Large intestine (tissue), 3 donors: Measurements from ENCODE around the gene MAGEF1. TPM values are rescaled to one million over a fixed set of nuclear protein-coding genes. Genes with fewer than 3 reads are reported as not detected.
A peak's percentile ranks its signal among the peaks of the same experiment; 100 is the strongest.

Experiments used
- DNase-seq, 2 donors: peaks; one replicate each; pipeline versions ENCODE4 v3.0.0 to v3.0.0-alpha.2; 2013
- H3K27ac ChIP-seq: one replicate; pipeline ENCODE4 v1.5.1; 2013; ENCODE audit warnings: low read length
- H3K27me3 ChIP-seq: 2 replicates; pipeline ENCODE4 v1.6.1; 2013; ENCODE audit warnings: low read length; ENCODE audit not compliant: control insufficient read depth, insufficient read depth
- H3K36me3 ChIP-seq: 2 replicates; pipeline ENCODE4 v1.6.1; 2013; ENCODE audit warnings: low read length; ENCODE audit not compliant: control insufficient read depth, insufficient read depth
- H3K4me1 ChIP-seq: one replicate; pipeline ENCODE4 v1.6.1; 2013; ENCODE audit warnings: low read length; ENCODE audit not compliant: control insufficient read depth, insufficient read depth
- H3K4me3 ChIP-seq: one replicate; pipeline ENCODE4 v1.5.1; 2013; ENCODE audit warnings: low read length
- H3K9me3 ChIP-seq: one replicate; pipeline ENCODE4 v1.6.1; 2013; ENCODE audit warnings: mild to moderate bottlenecking, low read depth, low read length, moderate library complexity; ENCODE audit not compliant: control insufficient read depth
- WGBS: methylation state at CpG from one replicate; pipeline ENCODE4 v1.1.5; 2013; ENCODE audit warnings: low lambda C conversion rate; ENCODE audit not compliant: insufficient coverage; 5-methylcytosine and 5-hydroxymethylcytosine counted together
- polyA plus RNA-seq: library from polyadenylated mRNA; unstranded; fragments of 120-200 nt; gene quantifications from one replicate; pipeline ENCODE4 v1.2.1, GENCODE V29; 2013

The MAGEF1 gene
- polyA plus RNA-seq, 1 donor: 43.0 TPM

DNA sequence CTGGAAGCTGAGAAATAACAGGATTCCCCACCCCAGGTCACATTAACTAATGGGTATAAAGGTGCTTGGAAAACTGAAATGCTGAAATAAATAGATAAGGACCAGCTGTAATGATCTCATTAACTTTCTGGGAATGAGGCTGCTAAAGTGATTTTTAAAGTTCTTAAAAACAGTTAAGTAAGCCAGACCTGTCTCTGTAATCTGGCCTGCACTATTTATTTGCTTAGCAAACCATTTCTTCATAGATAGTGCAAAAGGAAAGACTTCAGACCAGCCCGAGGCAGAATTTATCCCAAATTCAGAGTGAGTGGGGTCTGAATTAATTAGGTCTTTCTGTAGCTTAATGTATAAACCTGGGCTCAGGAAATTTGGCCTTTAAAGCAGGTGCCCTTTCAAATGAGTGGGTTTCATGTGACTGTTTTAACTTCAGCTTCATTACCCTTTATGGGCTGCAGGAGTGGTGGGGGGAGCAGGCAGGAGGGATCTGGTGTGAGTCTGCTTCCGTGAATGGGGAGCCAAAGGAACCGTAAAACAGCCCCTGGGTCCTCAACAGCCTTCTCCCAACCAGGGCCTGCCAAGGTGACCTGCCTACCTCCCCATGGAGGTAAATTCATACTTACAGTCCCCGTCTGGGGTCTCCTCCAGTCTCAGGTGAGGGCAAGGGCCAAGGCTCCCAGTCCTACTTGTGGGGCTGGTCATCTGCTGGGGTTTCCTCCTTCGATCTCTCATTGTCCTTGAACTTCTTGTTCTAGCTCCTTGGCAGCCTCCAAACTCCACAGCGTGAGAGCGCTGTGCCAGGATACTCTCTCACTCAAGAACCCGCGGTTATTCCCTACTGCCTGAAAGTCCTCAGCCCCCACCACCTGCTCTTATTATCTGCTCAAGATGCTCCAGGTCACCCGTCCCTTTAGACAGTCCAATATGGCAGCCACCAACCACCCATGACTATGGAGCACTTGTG is 31.2 kb downstream of the MAGEF1 start:
- H3K27ac ChIP-seq: no peak overlapping the region
- no CpG with 5 or more reads among the region's 10 CpGs for WGBS
- no peaks in the 10 kb centered on the region for H3K9me3 ChIP-seq
- no peaks in the 10 kb centered on the region for H3K27me3 ChIP-seq
- peaks cover 22% of the 10 kb centered on the region for H3K4me1 ChIP-seq
- no peak for DNase-seq
- no peak overlapping the region for H3K4me3 ChIP-seq
- H3K36me3 ChIP-seq: no peaks in the 10 kb centered on the region

DNA sequence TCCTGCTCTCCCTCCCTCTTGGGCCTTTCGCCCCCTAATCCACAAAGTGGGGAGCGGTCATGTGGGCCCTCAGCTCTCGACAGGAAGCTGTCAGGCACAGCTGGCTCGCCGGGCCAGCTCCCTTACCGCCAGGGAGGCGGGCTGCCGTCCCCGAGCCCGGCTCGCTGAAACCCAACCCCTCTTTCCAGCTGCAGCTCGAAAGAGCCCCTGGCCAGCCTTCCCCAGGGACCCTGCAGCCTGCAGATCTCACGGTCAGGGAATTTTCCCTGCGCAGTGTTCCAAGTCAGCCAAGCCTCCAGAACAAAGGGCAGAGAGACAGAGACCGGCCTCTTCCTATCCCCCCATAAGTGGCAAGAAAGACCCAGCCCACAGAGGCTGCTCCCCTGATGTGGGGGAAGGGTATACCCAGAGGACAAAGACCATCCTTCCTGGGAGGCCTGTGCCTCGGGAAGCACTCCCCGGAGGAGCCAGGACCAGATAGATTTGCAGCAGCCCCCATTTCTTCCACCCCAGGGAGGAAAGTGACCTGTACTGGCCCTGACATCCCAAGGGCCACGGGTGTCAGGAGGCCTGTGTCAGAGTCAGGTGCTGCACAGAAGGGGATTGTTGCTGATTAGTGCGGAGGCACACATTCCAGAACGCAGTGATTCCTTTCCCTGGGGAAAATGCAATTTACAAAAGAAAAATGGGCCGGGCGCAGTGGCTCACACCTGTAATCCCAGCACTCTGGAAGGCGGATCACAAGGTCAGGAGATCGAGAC is 32.6 kb downstream of the MAGEF1 start:
- Histone ChIP-seq H3K4me1 (peaks cover 12% of the 10 kb centered on the region), H3K9me3 (no peaks in the 10 kb centered on the region), H3K27ac (no peak overlapping the region), H3K27me3 (no peaks in the 10 kb centered on the region), H3K36me3 (no peaks in the 10 kb centered on the region), H3K4me3 (no peak overlapping the region)
- WGBS: no CpG with 5 or more reads among the region's 24 CpGs
- peak; percentile 42 to 48 for DNase-seq

DNA sequence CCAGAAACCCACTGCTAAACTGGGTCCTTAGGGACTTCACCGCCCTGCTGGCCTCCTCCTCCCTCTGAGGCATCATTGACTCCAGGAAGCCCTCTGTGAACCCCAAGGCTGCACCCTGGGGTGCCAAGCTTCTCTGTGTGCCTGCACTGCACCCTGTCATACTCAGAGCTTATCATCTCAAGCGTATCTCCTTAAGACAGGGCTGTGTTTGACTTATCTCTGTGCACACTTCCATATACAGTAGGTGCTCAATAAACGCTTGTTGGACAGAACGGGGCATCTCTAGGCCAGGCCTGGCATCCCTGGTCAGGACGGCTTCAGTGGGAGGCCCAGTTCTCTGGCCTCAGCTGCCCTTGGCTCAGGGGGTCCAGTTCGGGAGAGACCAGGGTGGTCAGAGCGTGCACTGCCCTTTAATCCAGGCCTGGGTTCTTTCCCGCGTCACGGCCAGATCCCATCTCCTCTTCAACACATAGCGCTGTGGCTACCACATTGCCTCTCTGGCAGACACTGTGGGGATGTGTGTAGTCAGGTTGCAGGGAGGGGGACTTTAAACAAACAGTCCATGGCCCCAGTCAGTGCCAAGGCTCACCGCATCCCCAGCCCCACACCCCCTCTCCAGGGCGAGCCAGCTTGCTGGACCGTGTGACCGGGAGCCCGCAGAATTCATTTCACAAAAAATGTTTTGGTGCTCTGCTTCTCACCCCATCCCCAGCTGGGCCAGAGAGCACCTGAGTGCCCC is 33.4 kb downstream of the MAGEF1 start:
- H3K27ac ChIP-seq: no peak overlapping the region
- no peaks in the 10 kb centered on the region for H3K9me3 ChIP-seq
- no peaks in the 10 kb centered on the region for H3K36me3 ChIP-seq
- peaks cover 17% of the 10 kb centered on the region for H3K4me1 ChIP-seq
- no CpG with 5 or more reads among the region's 16 CpGs for WGBS
- no peaks in the 10 kb centered on the region for H3K27me3 ChIP-seq
- DNase-seq: no peak
- H3K4me3 ChIP-seq: no peak overlapping the region

DNA sequence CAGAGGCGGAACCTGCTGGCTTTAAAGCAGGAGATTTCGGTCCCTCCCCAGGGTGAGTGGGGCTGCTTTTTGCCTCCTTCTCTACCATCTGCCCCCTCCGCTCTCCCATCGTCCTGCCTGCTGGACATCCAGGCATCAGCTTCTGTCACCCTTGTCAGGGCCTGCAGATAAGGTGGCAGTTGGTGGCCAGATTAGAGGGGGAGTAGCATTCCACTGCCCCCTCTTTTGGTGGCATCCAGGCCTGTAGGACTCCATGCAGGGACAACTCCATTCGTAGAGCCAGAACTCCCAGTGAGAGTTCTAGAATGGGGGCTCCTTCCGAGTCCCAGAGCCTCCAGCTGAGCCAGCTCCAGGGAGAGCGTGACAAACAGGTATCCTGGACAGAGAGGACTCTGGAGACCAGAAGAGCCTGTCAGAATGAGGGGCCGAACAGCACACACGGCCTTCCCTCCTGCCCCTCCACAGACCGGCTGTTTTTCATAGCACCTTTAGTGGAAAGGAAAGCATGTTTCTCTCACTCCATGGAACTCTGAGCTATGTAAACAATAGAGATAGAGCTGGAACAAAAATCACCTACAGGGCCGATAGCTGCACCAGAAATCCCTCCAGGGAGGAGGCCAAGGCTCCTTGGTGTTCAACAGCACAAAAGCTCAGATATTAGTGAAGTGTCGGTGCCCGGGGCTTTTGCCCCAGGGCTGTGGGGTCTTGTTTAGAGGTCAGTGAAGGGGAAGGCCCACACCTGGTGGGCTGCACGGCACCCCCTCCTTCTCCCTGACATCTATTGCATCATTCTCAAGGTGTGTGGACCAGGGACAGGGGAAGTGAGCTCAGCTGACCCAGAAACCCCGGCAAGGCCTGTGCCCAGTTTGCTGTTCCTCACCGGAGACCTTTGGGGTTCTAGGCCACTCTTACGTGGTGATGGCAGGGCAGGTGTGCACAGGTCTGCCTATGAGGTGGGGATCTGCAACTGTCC is 34.2 kb downstream of the MAGEF1 start:
- no CpG with 5 or more reads among the region's 17 CpGs for WGBS
- Histone ChIP-seq H3K27me3 (no peaks in the 10 kb centered on the region), H3K27ac (no peak overlapping the region), H3K4me1 (peaks cover 17% of the 10 kb centered on the region), H3K9me3 (no peaks in the 10 kb centered on the region), H3K4me3 (no peak overlapping the region), H3K36me3 (no peaks in the 10 kb centered on the region)
- DNase-seq: no peak

DNA sequence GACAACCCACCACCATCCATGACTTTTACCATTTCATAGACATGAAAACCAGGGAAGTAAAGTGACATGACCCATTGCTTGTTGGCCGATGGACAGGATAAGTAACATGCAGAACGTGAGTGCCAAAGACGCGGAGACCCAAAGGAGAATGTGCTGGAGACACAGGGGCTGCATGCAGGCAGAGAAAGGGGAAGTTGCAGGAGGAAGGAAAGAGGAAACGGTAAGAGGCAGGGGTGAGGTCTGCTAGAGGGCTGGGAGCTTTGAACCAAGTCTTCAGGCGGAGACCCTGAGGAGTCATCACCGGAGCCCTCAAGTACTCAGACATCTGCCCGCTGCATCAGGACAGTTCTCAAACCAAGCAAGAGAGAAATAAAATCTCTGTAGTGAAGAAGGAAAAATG is 34.9 kb downstream of the MAGEF1 start:
- Histone ChIP-seq H3K4me1 (peaks cover 17% of the 10 kb centered on the region), H3K36me3 (no peaks in the 10 kb centered on the region), H3K9me3 (no peaks in the 10 kb centered on the region), H3K4me3 (no peak overlapping the region), H3K27ac (no peak overlapping the region), H3K27me3 (no peaks in the 10 kb centered on the region)
- no peak for DNase-seq
- WGBS: 71% methylated on average over 3 of the region's 8 CpGs

DNA sequence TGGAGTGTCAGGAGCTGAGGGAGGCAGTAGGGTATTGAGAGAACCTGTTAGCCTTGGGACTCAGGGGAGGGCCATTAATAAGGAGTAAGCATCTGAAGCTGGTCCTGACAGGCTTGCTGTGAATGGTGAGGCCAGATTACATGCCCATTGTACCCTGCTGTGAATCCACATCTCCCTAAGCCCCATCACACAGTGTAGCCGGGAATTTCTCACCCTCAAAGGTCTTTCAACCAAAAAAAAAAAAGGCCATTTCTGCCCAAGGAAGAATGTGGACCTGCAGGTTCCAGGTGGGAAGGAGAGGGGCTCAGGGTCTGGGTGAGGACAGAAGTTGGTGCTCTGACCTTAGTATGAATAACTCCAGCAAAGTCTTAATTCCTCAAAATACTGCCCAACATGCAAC is 37.2 kb downstream of the MAGEF1 start:
- no peaks in the 10 kb centered on the region for H3K36me3 ChIP-seq
- no peak overlapping the region for H3K4me3 ChIP-seq
- H3K9me3 ChIP-seq: no peaks in the 10 kb centered on the region
- peaks cover 17% of the 10 kb centered on the region for H3K4me1 ChIP-seq
- no peak for DNase-seq
- peaks cover 2% of the 10 kb centered on the region for H3K27me3 ChIP-seq
- no CpG with 5 or more reads among the region's 1 CpG for WGBS
- H3K27ac ChIP-seq: no peak overlapping the region

DNA sequence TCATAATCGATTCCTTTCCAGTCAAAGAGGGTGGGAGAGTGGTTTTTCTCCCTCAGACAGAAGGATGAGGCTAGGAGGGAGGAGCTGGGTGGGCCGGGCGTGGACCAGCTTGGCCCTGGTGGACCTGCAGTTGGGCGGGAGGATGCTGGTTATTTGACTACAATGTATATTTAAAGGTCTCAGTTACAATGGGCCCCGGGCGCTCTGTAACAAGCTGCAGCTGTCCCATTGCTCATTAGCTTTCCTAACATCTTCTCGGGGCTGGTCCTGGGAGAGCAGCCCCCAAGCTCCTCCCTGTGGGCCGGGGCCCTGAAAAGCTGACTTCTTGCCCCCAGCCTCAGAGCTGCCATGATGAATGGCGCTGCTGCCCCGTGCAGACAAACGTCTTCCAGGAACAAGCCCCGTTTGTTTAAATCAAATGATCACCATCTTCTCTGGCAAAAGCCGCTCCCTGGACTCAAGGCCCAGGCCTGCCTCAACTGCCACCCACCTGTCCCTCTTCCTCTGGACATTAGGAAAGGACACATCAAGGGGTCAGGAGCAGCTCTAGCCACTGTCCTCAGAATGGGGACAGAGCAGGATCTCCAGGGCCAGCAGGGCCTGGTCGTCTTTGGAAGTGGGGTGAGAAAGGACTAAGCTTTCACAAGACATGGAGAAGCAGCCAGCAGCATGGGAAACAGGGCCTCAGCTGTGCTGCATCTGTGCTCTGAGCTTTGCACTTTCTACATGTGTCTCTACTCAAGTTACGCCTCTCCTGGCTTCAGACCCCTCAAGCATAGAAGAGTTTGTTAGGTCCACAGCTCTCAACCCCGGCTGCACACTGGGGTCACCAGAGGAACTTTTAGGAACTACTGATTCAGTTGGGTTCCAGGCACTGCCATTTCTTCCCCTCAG is 38.6 kb downstream of the MAGEF1 start:
- no peak for DNase-seq
- WGBS: no CpG with 5 or more reads among the region's 16 CpGs
- H3K36me3 ChIP-seq: no peaks in the 10 kb centered on the region
- H3K4me3 ChIP-seq: no peak overlapping the region
- H3K27me3 ChIP-seq: peaks cover 2% of the 10 kb centered on the region
- no peaks in the 10 kb centered on the region for H3K9me3 ChIP-seq
- peak overlapping the region; percentile 55 for H3K27ac ChIP-seq
- H3K4me1 ChIP-seq: peaks cover 8% of the 10 kb centered on the region

DNA sequence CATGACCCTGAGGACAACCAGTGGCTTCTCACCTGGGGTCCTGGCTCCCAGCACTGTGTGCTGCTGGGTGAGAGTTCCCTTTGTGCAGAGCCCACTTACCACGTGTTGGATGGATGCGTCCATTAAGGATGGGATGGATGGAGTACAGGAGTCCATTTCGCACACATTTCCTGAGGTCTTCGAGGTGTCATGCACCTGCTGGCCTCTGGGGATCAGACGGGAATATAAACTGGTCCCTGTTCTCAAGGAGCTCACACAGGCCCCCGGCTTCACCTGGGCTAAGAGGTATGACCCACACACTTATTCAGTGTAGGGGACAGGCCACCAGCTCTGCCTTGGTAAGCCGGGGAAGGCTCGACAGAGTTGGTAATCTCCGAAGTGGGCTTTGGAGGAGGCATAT is 39.5 kb downstream of the MAGEF1 start:
- no peak overlapping the region for H3K27ac ChIP-seq
- WGBS: no CpG with 5 or more reads among the region's 9 CpGs
- no peaks in the 10 kb centered on the region for H3K36me3 ChIP-seq
- no peak overlapping the region for H3K4me3 ChIP-seq
- H3K9me3 ChIP-seq: no peaks in the 10 kb centered on the region
- DNase-seq: no peak
- peaks cover 6% of the 10 kb centered on the region for H3K4me1 ChIP-seq
- peaks cover 2% of the 10 kb centered on the region for H3K27me3 ChIP-seq

DNA sequence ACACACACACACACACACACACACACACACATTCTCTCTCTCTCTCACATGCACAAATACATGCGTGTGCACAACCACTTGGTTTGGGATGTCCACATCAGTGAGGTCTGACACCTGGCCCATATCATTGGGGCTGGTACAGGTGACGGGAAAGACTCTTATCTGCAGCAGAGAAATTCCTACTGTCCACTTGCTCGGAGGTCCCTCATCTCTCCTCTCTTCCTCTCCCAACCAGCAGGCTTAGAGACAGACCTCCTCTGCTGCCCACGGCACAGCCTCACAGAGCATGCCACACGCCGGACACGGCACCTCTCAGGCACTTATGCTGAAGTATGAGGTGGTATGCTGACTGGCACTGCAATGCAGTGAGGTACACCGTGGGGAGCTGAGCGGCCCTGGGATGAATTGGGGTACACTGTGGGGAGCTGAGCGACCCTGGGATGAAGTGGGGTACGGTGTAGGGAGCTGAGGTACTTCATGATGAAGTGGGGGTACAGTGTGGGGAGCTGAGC is 41.7 kb downstream of the MAGEF1 start:
- Histone ChIP-seq H3K4me3 (no peak overlapping the region), H3K36me3 (no peaks in the 10 kb centered on the region), H3K27me3 (peaks cover 2% of the 10 kb centered on the region), H3K27ac (no peak overlapping the region), H3K9me3 (no peaks in the 10 kb centered on the region), H3K4me1 (peaks cover 5% of the 10 kb centered on the region)
- no CpG with 5 or more reads among the region's 11 CpGs for WGBS
- no peak for DNase-seq
